ENCODE measurements around the gene ZNRF3. TPM values are rescaled to one million over a fixed set of nuclear protein-coding genes. Genes with fewer than 3 reads are reported as not detected.

ZNRF3 gene
- total and polyA plus RNA-seq, 2 donors (not counting 1 experiment from before 2014, with no cell fraction given) = 0.21 to 0.71 TPM

DNA sequence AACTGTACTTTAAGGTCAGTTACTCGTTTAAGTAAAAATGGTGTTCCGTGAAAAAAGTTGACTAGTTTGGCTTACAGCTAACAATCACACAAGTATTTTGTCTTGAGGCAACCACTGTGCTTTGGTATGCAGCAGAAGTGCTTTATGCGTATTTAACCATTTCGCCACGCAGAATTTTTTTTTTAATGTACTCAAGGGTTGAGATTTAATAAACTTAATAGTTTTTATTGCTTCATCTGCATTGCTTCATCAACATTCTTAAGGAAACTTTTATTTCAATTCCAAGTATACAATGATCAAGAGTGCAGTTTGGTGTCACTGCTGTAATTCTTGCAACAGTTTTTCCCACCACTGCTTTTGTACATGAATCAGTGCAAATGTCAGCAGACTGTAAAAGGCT is 66.4 kb downstream of the ZNRF3 start:
- no peak overlapping the region for H3K9ac ChIP-seq (ENCODE audit: low read length)
- no peaks in the 10 kb centered on the region for H4K20me1 ChIP-seq (ENCODE audit: control insufficient read depth, insufficient read depth, low read length, poor library complexity, severe bottlenecking)
- H3K27ac ChIP-seq (ENCODE audit: low read length in 2 of 2) = no peak overlapping the region
- ChIA-PET POLR2A (no interaction called here), CTCF (no interaction called here)
- H2AFZ ChIP-seq (ENCODE audit: insufficient read depth, low read depth, low read length, poor library complexity, severe bottlenecking) = no peak overlapping the region
- Mint-ChIP-seq H3K4me1 (no peaks in the 10 kb centered on the region), H3K9me3 (ENCODE audit: insufficient read depth) (peaks cover 12% of the 10 kb centered on the region), H3K27ac (no peak overlapping the region), H3K4me3 (no peak overlapping the region), H3K27me3 (peaks cover 31% of the 10 kb centered on the region)
- TF ChIP-seq, protein P1, sequence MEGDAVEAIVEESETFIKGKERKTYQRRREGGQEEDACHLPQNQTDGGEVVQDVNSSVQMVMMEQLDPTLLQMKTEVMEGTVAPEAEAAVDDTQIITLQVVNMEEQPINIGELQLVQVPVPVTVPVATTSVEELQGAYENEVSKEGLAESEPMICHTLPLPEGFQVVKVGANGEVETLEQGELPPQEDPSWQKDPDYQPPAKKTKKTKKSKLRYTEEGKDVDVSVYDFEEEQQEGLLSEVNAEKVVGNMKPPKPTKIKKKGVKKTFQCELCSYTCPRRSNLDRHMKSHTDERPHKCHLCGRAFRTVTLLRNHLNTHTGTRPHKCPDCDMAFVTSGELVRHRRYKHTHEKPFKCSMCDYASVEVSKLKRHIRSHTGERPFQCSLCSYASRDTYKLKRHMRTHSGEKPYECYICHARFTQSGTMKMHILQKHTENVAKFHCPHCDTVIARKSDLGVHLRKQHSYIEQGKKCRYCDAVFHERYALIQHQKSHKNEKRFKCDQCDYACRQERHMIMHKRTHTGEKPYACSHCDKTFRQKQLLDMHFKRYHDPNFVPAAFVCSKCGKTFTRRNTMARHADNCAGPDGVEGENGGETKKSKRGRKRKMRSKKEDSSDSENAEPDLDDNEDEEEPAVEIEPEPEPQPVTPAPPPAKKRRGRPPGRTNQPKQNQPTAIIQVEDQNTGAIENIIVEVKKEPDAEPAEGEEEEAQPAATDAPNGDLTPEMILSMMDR (IDR thresholded peaks at IDR 0.05) = no peak
- no peak for TF ChIP-seq EZH2 (IDR thresholded peaks at IDR 0.05; ENCODE audit: borderline replicate concordance, insufficient read depth, low read depth, low read length, poor library complexity, severe bottlenecking)
- H3K79me2 ChIP-seq (ENCODE audit: control insufficient read depth, insufficient read depth, low read length) = no peaks in the 10 kb centered on the region
- H3K4me1 ChIP-seq (ENCODE audit: control insufficient read depth in 2 of 2, insufficient read depth in 2 of 2, low read length in 2 of 2) = peaks cover 0 to 3% of the 10 kb centered on the region in 2 donors
- intact Hi-C loops (cut with micrococcal nuclease) = no loop called here
- DNase-seq (no peak), ATAC-seq (ENCODE audit: low read depth) (no peak)
- H3K9me3 ChIP-seq (ENCODE audit: control extremely low read depth in 1 of 3, control insufficient read depth in 2 of 3, insufficient read depth in 1 of 3, low read length in 2 of 3) = peaks cover 0 to 9% (median 8%) of the 10 kb centered on the region in 3 donors
- WGBS (ENCODE audit: insufficient coverage) = no CpG with 5 or more reads among the region's 5 CpGs
- no peak overlapping the region for H3K4me3 ChIP-seq (ENCODE audit: control extremely low read depth in 1 of 5, extremely low read depth in 1 of 5, insufficient read depth in 1 of 5, low read depth in 2 of 5, low read length in 4 of 5)
- no peak overlapping the region for H3K4me2 ChIP-seq (replicated peaks; ENCODE audit: low read depth, low read length, poor library complexity, severe bottlenecking)
- peaks cover 0 to 6% (median 0%) of the 10 kb centered on the region in 4 experiments for H3K27me3 ChIP-seq (replicated peaks in 1 of 4; ENCODE audit: control extremely low read depth in 1 of 4, control insufficient read depth in 3 of 4, insufficient read depth in 4 of 4, low read length in 3 of 4)
- H3K36me3 ChIP-seq (replicated peaks in 1 of 2; ENCODE audit: control extremely low read depth in 1 of 2, control insufficient read depth in 1 of 2, extremely low read depth in 1 of 2, insufficient read depth in 2 of 2, low read length in 1 of 2) = no peaks in the 10 kb centered on the region

DNA sequence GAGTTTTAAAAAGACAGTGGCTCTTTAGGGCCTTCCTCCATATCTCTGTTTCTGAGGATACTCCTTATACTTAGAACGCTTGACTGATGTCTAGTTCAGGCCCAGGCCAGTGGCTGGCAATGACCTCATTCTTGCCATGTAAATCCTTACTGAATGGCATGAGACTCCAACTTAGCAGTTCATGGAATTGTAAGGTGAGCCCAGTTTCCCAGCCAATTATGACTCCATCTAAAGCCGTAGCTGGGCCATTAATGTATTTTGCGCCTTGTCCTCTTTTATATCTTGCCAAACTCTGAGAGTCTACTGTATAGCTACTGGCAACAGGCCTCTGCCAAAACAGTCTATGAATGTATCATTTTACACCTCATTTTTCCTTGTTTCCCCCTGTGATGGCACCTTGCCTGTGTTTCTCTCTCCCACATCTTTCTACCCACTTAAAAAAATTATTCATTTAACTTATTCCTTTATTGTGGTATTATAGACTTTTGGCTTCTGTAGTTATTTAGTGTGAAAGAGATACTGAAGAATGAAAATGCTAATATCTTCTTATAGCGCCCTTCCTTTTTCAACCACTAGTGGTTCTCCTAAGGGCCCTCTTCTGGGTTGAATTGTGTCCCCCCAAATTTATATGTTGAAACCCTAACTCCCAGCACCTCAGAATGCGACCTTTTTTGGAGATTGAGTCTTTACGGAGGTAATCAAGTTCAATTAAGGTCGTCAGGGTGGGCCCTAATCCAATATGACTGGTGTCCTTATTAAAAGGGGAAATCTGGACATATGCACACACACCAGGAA is 67.4 kb downstream of the ZNRF3 start:
- TF ChIP-seq, protein P1 (IDR thresholded peaks at IDR 0.05) = no peak
- no peak for TF ChIP-seq EZH2 (IDR thresholded peaks at IDR 0.05; ENCODE audit: borderline replicate concordance, insufficient read depth, low read depth, low read length, poor library complexity, severe bottlenecking)
- POLR2A ChIA-PET = no interaction called here
- H3K4me1 Mint-ChIP-seq = peaks cover 2% of the 10 kb centered on the region
- Histone ChIP-seq H2AFZ (ENCODE audit: insufficient read depth, low read depth, low read length, poor library complexity, severe bottlenecking) (no peak overlapping the region), H3K4me1 (ENCODE audit: control insufficient read depth in 2 of 2, insufficient read depth in 2 of 2, low read length in 2 of 2) (peaks cover 5 to 7% of the 10 kb centered on the region in 2 donors), H3K27me3 (replicated peaks in 1 of 4; ENCODE audit: control extremely low read depth in 1 of 4, control insufficient read depth in 3 of 4, insufficient read depth in 4 of 4, low read length in 3 of 4) (peaks cover 0 to 9% (median 0%) of the 10 kb centered on the region in 4 experiments), H3K9ac (ENCODE audit: low read length) (no peak overlapping the region), H3K36me3 (replicated peaks in 1 of 2; ENCODE audit: control extremely low read depth in 1 of 2, control insufficient read depth in 1 of 2, extremely low read depth in 1 of 2, insufficient read depth in 2 of 2, low read length in 1 of 2) (no peaks in the 10 kb centered on the region), H3K4me3 (ENCODE audit: control extremely low read depth in 1 of 5, extremely low read depth in 1 of 5, insufficient read depth in 1 of 5, low read depth in 2 of 5, low read length in 4 of 5) (no peak overlapping the region), H3K9me3 (ENCODE audit: control extremely low read depth in 1 of 3, control insufficient read depth in 2 of 3, insufficient read depth in 1 of 3, low read length in 2 of 3) (peaks cover 0 to 9% (median 8%) of the 10 kb centered on the region in 3 donors), H3K27ac (ENCODE audit: low read length in 2 of 2) (no peak overlapping the region), H3K79me2 (ENCODE audit: control insufficient read depth, insufficient read depth, low read length) (no peaks in the 10 kb centered on the region), H3K4me2 (replicated peaks; ENCODE audit: low read depth, low read length, poor library complexity, severe bottlenecking) (no peak overlapping the region), H4K20me1 (ENCODE audit: control insufficient read depth, insufficient read depth, low read length, poor library complexity, severe bottlenecking) (no peaks in the 10 kb centered on the region)
- intact Hi-C loops (cut with micrococcal nuclease) = no loop called here
- CTCF ChIA-PET = no interaction called here
- H3K27me3 Mint-ChIP-seq = peaks cover 27% of the 10 kb centered on the region
- peaks cover 12% of the 10 kb centered on the region for H3K9me3 Mint-ChIP-seq (ENCODE audit: insufficient read depth)
- 96% methylated on average over 4 of the region's 7 CpGs for WGBS (ENCODE audit: insufficient coverage)
- DNase-seq = no peak
- no peak overlapping the region for H3K27ac Mint-ChIP-seq
- no peak overlapping the region for H3K4me3 Mint-ChIP-seq
- no peak for ATAC-seq (ENCODE audit: low read depth)
